Activated CD8-positive, alpha-beta memory T cell treated with anti-CD3 and anti-CD28 coated beads, Interleukin-2, amount 10 ng/mL, durations not matched to agents 7 days and 5 days (primary cell): ENCODE measurements around the gene RPS6KA2. TPM values are rescaled to one million over a fixed set of nuclear protein-coding genes. Genes with fewer than 3 reads are reported as not detected.

Experiments
- ATAC-seq: fragments of 150-1000 bp; cut with Tn5 transposase; one replicate; pipeline ENCODE4 v1.10.0; 2021; ENCODE audit warnings: moderate library complexity
- CTCF ChIA-PET: fragments of 350-600 bp; sonication (Branson Sonifier 250); formaldehyde crosslinking; loops from one replicate; lab custom pipeline; 2021; ENCODE audit warnings: antibody characterized with exemption; lab: Charles Lee
- DNase-seq: peaks from one replicate; pipeline ENCODE4 v3.0.0-alpha.2; 2020
- H3K27ac Mint-ChIP-seq: one replicate; pipeline ENCODE4 v1.8.0; 2021; ENCODE audit warnings: mild to moderate bottlenecking, mixed read lengths
- H3K27me3 Mint-ChIP-seq: one replicate; pipeline ENCODE4 v1.8.0; 2021; ENCODE audit warnings: mixed read lengths
- H3K36me3 Mint-ChIP-seq: one replicate; pipeline ENCODE4 v1.8.0; 2021; ENCODE audit warnings: mild to moderate bottlenecking, mixed read lengths
- H3K4me1 Mint-ChIP-seq: one replicate; pipeline ENCODE4 v1.8.0; 2021; ENCODE audit warnings: mixed read lengths
- H3K4me3 Mint-ChIP-seq: one replicate; pipeline ENCODE4 v1.8.0; 2021; ENCODE audit warnings: mild to moderate bottlenecking, moderate library complexity, mixed read lengths
- H3K9me3 Mint-ChIP-seq: one replicate; pipeline ENCODE4 v1.8.0; 2022; ENCODE audit warnings: low read depth, mixed read lengths
- total RNA-seq, 2 experiments: library from RNA; stranded (reverse); gene quantifications; one replicate each; pipeline ENCODE4 v1.2.3, GENCODE V29; 2021

RPS6KA2 gene
- total RNA-seq, 2 experiments from 2014 or later: 4.5 to 5.4 TPM

- H3K27ac Mint-ChIP-seq: no peak overlapping the region
- CTCF ChIA-PET: no interaction called here
- H3K36me3 Mint-ChIP-seq: no peaks in the 10 kb centered on the region
- no peak for ATAC-seq
- no peak overlapping the region for H3K4me3 Mint-ChIP-seq
- peaks cover 38% of the 10 kb centered on the region for H3K27me3 Mint-ChIP-seq
- peaks cover 10% of the 10 kb centered on the region for H3K4me1 Mint-ChIP-seq
- peak; percentile 19 for DNase-seq
- H3K9me3 Mint-ChIP-seq: no peaks in the 10 kb centered on the region
These were observed 3.7 kb downstream of the RPS6KA2 start for GRCh38 chr6:166623318-166623717.

- Mint-ChIP-seq H3K36me3 (no peaks in the 10 kb centered on the region), H3K9me3 (no peaks in the 10 kb centered on the region), H3K4me3 (no peak overlapping the region), H3K27me3 (peaks cover 32% of the 10 kb centered on the region), H3K27ac (no peak overlapping the region), H3K4me1 (peaks cover 4% of the 10 kb centered on the region)
- CTCF ChIA-PET: interaction anchor here (0.8 to 1.0 kb wide), 2 partner anchors 12 kb away, joined by 3 read pairs; no protein-coding TSS in a partner anchor
- DNase-seq: no peak
- ATAC-seq: no peak
These were observed 5.9 kb downstream of the RPS6KA2 start for GRCh38 chr6:166621114-166621540.

GRCh38 chr6:166620478-166621113 is 6.5 kb downstream of the RPS6KA2 start:
- CTCF ChIA-PET: interaction anchor here (0.8 kb wide), 1 partner anchor 12 kb away, joined by 3 read pairs; no protein-coding TSS in a partner anchor
- H3K4me3 Mint-ChIP-seq: no peak overlapping the region
- H3K36me3 Mint-ChIP-seq: no peaks in the 10 kb centered on the region
- peaks cover under 1% of the 10 kb centered on the region for H3K4me1 Mint-ChIP-seq
- H3K27me3 Mint-ChIP-seq: peaks cover 27% of the 10 kb centered on the region
- ATAC-seq (no peak), DNase-seq (no peak)
- no peak overlapping the region for H3K27ac Mint-ChIP-seq
- H3K9me3 Mint-ChIP-seq: no peaks in the 10 kb centered on the region

GRCh38 chr6:166619912-166620311 is 7.1 kb downstream of the RPS6KA2 start:
- CTCF ChIA-PET: no interaction called here
- Mint-ChIP-seq H3K36me3 (no peaks in the 10 kb centered on the region), H3K4me1 (no peaks in the 10 kb centered on the region), H3K9me3 (no peaks in the 10 kb centered on the region), H3K27me3 (peaks cover 21% of the 10 kb centered on the region), H3K4me3 (no peak overlapping the region), H3K27ac (no peak overlapping the region)
- ATAC-seq (no peak), DNase-seq (no peak)

- DNase-seq: peak; percentile 36
- no peak overlapping the region for H3K4me3 Mint-ChIP-seq
- H3K9me3 Mint-ChIP-seq: no peaks in the 10 kb centered on the region
- no peak overlapping the region for H3K27ac Mint-ChIP-seq
- no peak for ATAC-seq
- no peaks in the 10 kb centered on the region for H3K4me1 Mint-ChIP-seq
- H3K36me3 Mint-ChIP-seq: no peaks in the 10 kb centered on the region
- H3K27me3 Mint-ChIP-seq: peaks cover 17% of the 10 kb centered on the region
- CTCF ChIA-PET: no interaction called here
These were observed 7.9 kb downstream of the RPS6KA2 start for GRCh38 chr6:166618866-166619761.

GRCh38 chr6:166618251-166618650 is 8.8 kb downstream of the RPS6KA2 start:
- H3K9me3 Mint-ChIP-seq: no peaks in the 10 kb centered on the region
- no peak overlapping the region for H3K27ac Mint-ChIP-seq
- DNase-seq: peak; percentile 28
- H3K36me3 Mint-ChIP-seq: no peaks in the 10 kb centered on the region
- H3K4me3 Mint-ChIP-seq: no peak overlapping the region
- no peaks in the 10 kb centered on the region for H3K4me1 Mint-ChIP-seq
- ATAC-seq: no peak
- CTCF ChIA-PET: no interaction called here
- H3K27me3 Mint-ChIP-seq: peaks cover 11% of the 10 kb centered on the region

GRCh38 chr6:166617359-166617758 is 9.7 kb downstream of the RPS6KA2 start:
- ATAC-seq (no peak), DNase-seq (peak; percentile 7)
- CTCF ChIA-PET: no interaction called here
- H3K4me3 Mint-ChIP-seq: no peak overlapping the region
- H3K9me3 Mint-ChIP-seq: no peaks in the 10 kb centered on the region
- H3K36me3 Mint-ChIP-seq: no peaks in the 10 kb centered on the region
- H3K27ac Mint-ChIP-seq: no peak overlapping the region
- peaks cover 3% of the 10 kb centered on the region for H3K27me3 Mint-ChIP-seq
- H3K4me1 Mint-ChIP-seq: no peaks in the 10 kb centered on the region

GRCh38 chr6:166616261-166617238 is 10.5 kb downstream of the RPS6KA2 start:
- ATAC-seq (no peak), DNase-seq (peak; percentile 25)
- CTCF ChIA-PET: no interaction called here
- Mint-ChIP-seq H3K27me3 (no peaks in the 10 kb centered on the region), H3K36me3 (no peaks in the 10 kb centered on the region), H3K9me3 (no peaks in the 10 kb centered on the region), H3K4me3 (no peak overlapping the region), H3K27ac (no peak overlapping the region), H3K4me1 (no peaks in the 10 kb centered on the region)

GRCh38 chr6:166615059-166615770 is 11.8 kb downstream of the RPS6KA2 start:
- Mint-ChIP-seq H3K27ac (no peak overlapping the region), H3K9me3 (no peaks in the 10 kb centered on the region), H3K4me1 (no peaks in the 10 kb centered on the region), H3K4me3 (no peak overlapping the region), H3K27me3 (no peaks in the 10 kb centered on the region), H3K36me3 (no peaks in the 10 kb centered on the region)
- DNase-seq: no peak
- no peak for ATAC-seq
- CTCF ChIA-PET: no interaction called here

GRCh38 chr6:166614589-166614988 is 12.5 kb downstream of the RPS6KA2 start:
- H3K36me3 Mint-ChIP-seq: no peaks in the 10 kb centered on the region
- H3K4me3 Mint-ChIP-seq: no peak overlapping the region
- H3K27ac Mint-ChIP-seq: no peak overlapping the region
- ATAC-seq: no peak
- H3K9me3 Mint-ChIP-seq: no peaks in the 10 kb centered on the region
- CTCF ChIA-PET: no interaction called here
- no peak for DNase-seq
- H3K27me3 Mint-ChIP-seq: no peaks in the 10 kb centered on the region
- H3K4me1 Mint-ChIP-seq: no peaks in the 10 kb centered on the region

- Mint-ChIP-seq H3K36me3 (no peaks in the 10 kb centered on the region), H3K27me3 (no peaks in the 10 kb centered on the region), H3K4me3 (no peak overlapping the region), H3K9me3 (no peaks in the 10 kb centered on the region), H3K27ac (no peak overlapping the region), H3K4me1 (no peaks in the 10 kb centered on the region)
- ATAC-seq: no peak
- CTCF ChIA-PET: no interaction called here
- DNase-seq: no peak
These were observed 12.9 kb downstream of the RPS6KA2 start for GRCh38 chr6:166614171-166614583.

- H3K4me1 Mint-ChIP-seq: no peaks in the 10 kb centered on the region
- no peaks in the 10 kb centered on the region for H3K9me3 Mint-ChIP-seq
- DNase-seq: peak; percentile 22
- H3K4me3 Mint-ChIP-seq: no peak overlapping the region
- no peaks in the 10 kb centered on the region for H3K27me3 Mint-ChIP-seq
- no peak overlapping the region for H3K27ac Mint-ChIP-seq
- H3K36me3 Mint-ChIP-seq: no peaks in the 10 kb centered on the region
- CTCF ChIA-PET: no interaction called here
- ATAC-seq: no peak
These were observed 14.0 kb downstream of the RPS6KA2 start for GRCh38 chr6:166613027-166613426.
